ENCODE measurements around the gene MTX3. TPM values are rescaled to one million over a fixed set of nuclear protein-coding genes. Genes with fewer than 3 reads are reported as not detected.

The MTX3 gene
- total and polyA plus RNA-seq, 10 of the 15 experiments (the other 5 are each of a cell fraction or from before 2014, with no cell fraction given): 1.8 to 18.9 (median 9.3) TPM

- H3K4me2 ChIP-seq (ENCODE audit: control insufficient read depth, insufficient read depth): no peak overlapping the region
- ATAC-seq (no peak), FAIRE-seq (no peak), DNase-seq (ENCODE audit: low read depth, low spot score) (no peak)
- H3K27ac ChIP-seq (ENCODE audit: control insufficient read depth, insufficient read depth): no peak overlapping the region
- in situ Hi-C loops (cut with MboI): no loop called here
- BruUV-seq (replicated peaks): no TSS peak
- ChIA-PET RAD21 (ENCODE audit: unreplicated experiment) (no interaction called here), POLR2A (no interaction called here), SMC1A (ENCODE audit: uncharacterized antibody, unreplicated experiment) (no interaction called here), CTCF (no interaction called here)
- H4K20me1 ChIP-seq (ENCODE audit: control insufficient read depth, insufficient read depth): no peaks in the 10 kb centered on the region
- no peaks in the 10 kb centered on the region for H3K9me3 ChIP-seq (replicated peaks; ENCODE audit: control insufficient read depth, insufficient read depth, low read length)
- WGBS (ENCODE audit: insufficient coverage, insufficient replicate concordance, low lambda C conversion rate, missing lambda C conversion rate): 94% methylated on average over 2 of the region's 2 CpGs
- no peak overlapping the region for H3K4me3 ChIP-seq
- peaks cover 4% of the 10 kb centered on the region; the same call in 1 of the 2 replicates for H3K4me1 ChIP-seq (ENCODE audit: control insufficient read depth, insufficient read depth, low read length)
- H3K79me2 ChIP-seq (ENCODE audit: control insufficient read depth, insufficient read depth, low read length): peaks cover 4% of the 10 kb centered on the region
- H2AFZ ChIP-seq (ENCODE audit: control insufficient read depth, low read depth, low read length): no peak overlapping the region
- intact Hi-C loops (cut with micrococcal nuclease; ENCODE audit: unreplicated experiment): no loop called here
- peaks cover 0 to 2% of the 10 kb centered on the region in 2 experiments; a peak in 1 of 4 replicates for H3K36me3 ChIP-seq (ENCODE audit: control insufficient read depth in 2 of 2, insufficient read depth in 2 of 2, low read length in 1 of 2)
- no peaks in the 10 kb centered on the region for H3K27me3 ChIP-seq (replicated peaks in 1 of 2; ENCODE audit: control insufficient read depth in 2 of 2, insufficient read depth in 2 of 2, low read length in 1 of 2)
- H3K9ac ChIP-seq (ENCODE audit: control insufficient read depth, insufficient read depth, low read length): no peak overlapping the region
- TF ChIP-seq USF2 (IDR thresholded peaks at IDR 0.05; ENCODE audit: borderline replicate concordance, low read depth, low read length) (no peak), RELB (IDR thresholded peaks at IDR 0.05; ENCODE audit: low read depth) (no peak), PKNOX1 (IDR thresholded peaks at IDR 0.05) (no peak), PAX8 (IDR thresholded peaks at IDR 0.05) (no peak), E2F8 (IDR thresholded peaks at IDR 0.05; ENCODE audit: low read depth, partially characterized antibody) (no peak), MEF2A (IDR thresholded peaks at IDR 0.05; ENCODE audit: insufficient read depth, low read depth, low read length) (no peak), CBX3 (IDR thresholded peaks at IDR 0.05; ENCODE audit: borderline replicate concordance, low read depth) (no peak), E4F1 (IDR thresholded peaks at IDR 0.05; ENCODE audit: borderline replicate concordance, partially characterized antibody) (no peak), MYC (IDR thresholded peaks at IDR 0.05; ENCODE audit: insufficient read depth, insufficient read length, insufficient replicate concordance, low read length, severe bottlenecking) (no peak), PBX3 (IDR thresholded peaks at IDR 0.05; ENCODE audit: insufficient replicate concordance, low read depth, low read length) (no peak), NFYB (IDR thresholded peaks at IDR 0.05; ENCODE audit: insufficient read depth, low read depth, low read length) (no peak)
These were observed 2.0 kb upstream of the MTX3 start for GRCh38 chr5:79992891-79993657.

Data from GM12878 (cell line).